GM19193 (cell line): ENCODE data around the gene MRE11.

Experiments used
- POLR2A ChIP-seq: IDR thresholded peaks from 4 replicates; pipeline ENCODE4 v1.6.1; 2011; ENCODE audit not compliant: insufficient read depth, insufficient read length; ENCODE audit errors: extremely low read depth

The MRE11 gene

DNA sequence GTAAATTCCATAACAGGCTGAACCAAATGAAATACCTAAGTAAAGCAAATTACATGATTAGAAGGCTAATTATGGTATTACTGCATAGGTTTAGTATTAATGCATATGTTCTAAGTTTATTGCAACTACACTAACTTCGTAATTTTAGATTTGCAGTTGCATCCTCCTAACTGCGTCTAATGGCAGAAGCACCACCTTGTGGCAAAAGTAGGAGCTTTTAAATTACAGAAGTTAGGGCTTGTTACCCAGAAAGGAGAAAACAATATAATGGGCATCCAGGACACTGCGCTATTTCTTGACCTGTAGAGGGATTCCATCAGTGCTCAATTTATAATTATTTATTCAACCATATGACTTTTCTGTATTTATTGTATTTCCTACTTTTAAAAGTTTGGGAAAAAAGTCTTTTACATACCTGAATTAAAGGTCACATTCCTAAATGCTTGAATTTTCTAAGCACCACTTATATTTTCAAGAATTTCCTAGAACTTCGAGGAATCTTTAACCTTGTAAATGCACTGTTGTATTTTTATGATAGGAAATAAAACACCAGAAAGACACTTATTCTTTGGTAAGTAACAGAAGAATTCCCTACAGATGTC is 76.2 kb downstream of the MRE11 start:
- no peak for TF ChIP-seq POLR2A

DNA sequence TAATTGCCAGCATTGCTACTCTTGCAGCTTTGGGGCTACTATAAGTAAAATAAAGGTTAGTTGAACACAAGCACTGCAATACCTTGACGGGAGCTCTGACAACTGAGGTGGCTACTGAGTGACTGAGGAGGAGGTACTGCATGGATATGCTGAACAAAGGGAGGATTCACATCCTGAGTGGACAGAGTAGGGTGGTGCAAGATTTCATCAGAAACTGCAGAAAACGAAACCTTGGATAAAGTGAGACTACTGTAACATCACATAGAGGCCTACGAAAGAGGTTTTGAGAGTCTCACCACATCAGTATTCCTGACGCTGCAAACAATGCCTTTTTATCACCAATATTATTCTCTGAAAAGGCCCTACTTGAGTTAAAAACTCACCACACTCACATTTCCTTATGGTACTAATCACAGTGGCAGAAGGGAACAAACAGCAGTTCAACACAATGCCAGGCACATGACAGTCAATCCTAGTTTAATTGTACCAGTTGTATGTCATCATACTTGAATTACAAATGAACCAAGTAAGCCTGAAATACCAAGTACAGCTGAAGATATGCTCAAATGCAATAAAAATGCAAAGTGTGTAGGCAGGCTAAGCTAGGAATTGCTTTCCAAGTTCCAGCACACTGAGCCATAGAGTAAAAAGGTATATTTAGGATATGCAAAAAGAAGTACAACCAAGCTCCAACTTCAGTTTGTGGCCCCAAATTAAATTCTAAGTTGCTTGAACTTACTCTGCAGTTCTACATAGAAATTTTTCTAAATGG is 88.4 kb downstream of the MRE11 start:
- no peak for TF ChIP-seq POLR2A

DNA sequence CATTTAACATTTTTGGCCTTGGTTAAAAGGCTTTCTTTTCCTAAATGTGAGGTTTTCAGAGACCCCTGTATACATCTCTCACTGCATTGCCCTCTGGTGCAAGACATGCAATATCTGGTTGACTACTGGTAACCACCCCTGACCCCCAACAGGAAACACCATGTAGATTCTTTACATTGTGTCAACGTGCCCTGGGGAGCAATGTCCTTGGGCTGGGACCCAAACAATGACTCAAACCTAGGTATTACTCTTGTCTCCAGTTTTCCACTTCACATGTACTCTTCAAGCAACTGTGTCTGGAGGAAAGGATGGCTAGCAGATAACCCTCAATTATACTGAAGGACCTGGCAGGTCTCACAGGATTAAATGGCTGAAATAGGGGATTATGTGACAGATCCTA is 91.3 kb downstream of the MRE11 start:
- TF ChIP-seq POLR2A: no peak

DNA sequence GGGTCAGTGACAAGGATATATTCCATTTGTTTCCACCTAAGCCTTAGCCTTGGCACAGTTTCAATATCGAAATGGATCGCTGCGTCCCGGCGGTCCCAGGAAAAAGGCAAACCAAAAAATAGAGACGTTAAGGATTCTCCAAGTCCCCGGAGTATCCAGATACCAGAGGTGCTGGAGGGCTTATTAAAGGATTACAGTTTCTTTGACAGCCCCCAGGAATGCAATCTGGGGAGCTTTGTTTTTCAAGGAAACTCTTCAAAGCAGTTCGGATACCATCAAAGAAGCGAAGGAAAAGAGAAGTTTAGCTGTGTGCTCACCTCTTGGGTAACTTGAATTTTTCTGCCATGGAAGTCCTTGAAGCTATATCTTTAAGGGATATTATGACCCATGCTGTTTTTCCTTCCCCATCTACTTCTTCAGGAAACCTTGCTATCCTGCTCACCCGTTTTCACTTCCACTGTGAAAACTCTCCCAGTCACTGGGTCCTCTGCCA is 91.8 kb downstream of the MRE11 start:
- TF ChIP-seq POLR2A: no peak

DNA sequence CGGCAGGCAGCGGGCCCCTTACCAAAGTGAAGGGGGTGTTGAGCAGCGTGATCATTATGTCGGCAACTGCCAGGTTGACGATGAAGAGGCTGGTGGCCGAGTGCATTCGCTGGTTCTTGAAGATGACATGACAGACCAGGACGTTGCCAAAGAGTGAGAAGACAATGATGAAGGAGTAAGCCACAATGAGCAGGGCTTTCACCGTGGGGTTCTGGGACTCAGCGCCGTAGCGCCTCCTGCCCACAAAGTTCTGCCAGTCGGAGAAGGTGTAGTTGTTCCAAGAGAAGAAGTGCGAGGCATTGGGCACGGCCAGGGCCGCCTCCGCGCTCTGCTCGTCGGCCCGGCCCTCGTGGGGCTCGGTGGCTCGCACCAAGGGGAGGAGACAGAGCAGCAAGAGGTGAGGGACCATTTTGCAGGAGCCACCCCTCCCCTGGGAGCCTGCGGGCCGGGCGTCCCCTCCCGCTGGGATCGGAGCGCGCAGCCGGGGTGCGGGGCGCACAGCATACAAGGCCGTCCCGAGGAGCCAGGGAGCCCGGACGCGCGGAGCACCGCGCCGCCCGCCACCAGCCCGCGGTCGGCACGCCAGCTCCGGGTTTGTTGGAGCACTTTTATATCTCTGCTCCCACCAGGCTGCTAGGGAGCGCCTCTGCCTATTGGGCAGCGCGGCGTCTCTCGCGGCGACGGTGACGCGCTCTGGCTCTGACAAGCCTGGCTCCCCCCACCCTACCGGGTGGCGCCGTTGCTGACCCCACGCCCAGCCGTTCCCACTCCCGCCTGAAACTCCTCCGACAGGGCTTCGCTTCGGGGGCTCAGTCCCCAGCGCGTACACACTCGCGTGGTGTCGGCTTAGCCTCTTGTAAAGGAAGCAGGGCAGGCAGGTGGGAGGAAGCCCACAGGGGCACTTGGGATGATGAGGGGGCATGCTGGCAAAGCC is 92.5 kb downstream of the MRE11 start, which contains the start of gene GPR83:
Gene GPR83, minus strand, starts transcription at position 581 of the 934 bp plus-strand sequence. Its CDS starts 172 bp downstream, at position 409.
- TF ChIP-seq POLR2A: no peak

DNA sequence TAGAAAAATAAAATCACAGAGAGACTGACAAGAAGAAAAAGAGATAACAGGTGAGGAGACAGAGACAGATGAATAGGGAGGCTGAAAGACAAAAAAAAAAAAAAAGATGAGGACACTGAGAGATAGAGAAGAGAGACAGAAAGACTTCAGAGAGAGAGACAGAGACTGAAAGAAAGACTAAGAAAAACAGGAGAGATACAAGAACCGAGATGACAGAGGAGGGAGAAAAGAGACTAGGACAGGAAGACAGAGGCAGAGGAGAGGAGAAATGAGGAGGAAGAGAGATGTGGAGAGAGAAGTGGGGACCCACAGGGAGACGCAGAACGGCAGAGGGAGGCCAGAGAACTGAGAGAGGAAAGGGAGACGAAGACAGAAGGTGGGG is 93.2 kb downstream of the MRE11 start:
- no peak for TF ChIP-seq POLR2A

DNA sequence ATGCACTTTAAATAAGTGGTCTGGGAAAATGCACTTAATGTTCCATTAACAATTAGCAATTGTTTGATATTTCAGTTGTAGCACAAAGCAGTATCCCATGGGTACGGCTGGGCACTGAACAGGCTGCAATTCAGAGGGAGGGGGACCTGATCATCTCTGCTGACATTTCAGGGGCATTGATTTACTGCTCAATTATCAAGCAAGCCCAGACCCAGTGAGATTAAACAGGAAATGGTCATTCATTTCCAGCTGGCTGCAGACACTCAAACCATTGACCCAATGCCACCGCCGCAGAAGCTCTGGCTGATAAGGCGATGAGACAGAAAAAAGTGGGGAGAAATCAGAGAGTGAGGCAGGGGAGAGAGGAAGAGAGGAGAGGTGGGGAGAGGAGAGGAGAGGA is 93.6 kb downstream of the MRE11 start:
- TF ChIP-seq POLR2A: no peak

DNA sequence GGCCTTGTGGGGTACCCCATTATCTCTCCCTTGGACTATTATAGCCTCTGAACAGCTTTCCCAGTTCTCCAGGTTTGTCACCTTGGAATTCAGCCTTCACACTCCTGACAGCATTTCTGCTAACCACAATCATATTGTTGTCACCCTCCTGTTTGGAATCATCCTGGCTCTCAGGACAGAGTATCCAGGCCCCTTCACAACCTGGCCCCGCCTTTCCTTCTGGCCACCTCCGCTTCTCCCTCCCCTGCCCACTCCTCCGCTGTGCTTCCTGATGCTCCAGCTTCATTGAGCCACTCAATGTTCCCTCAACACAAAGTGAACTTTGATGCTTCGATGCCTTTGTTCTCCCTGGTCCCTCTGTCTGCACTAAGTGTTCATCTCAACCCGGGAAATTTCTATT is 95.5 kb downstream of the MRE11 start:
- TF ChIP-seq POLR2A: no peak

DNA sequence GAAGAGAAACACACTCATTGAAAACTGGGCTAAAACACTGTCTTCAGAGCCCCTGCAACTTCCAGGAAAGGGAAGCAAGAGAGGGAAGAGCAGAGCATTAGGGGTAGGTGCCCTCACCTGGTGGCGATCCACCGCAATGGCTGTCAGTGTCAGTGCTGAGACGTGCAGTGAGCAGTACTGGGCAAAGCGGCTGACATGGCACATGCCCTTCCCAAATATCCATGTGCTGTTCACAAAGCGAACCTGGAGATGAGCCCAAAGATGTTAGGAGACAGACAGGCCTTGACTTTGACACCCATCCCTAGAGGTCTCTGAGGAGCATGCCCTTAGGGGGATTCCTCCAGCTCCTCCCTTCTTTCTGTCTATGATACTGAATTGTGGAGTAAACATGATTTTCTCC is 97.4 kb downstream of the MRE11 start:
- TF ChIP-seq POLR2A: no peak

DNA sequence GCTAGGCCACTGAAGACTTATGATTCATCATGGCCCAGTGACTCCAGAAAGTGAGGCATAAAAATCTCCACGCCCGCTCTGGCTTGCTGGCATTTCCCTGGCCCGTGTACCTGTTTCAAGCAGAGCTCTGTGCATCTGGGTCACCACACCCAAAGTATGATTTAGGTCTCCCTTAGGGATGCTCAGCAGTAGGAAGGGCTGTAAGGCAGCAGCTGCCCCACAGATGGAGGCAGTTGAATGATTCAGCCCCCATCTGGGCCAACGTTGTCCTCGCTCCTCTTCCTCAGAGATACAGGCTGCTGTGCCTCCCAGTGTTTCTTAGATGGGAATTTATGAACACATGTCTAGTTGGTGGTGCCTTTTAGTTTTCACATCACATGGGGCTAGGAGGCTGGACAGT is 114.0 kb downstream of the MRE11 start:
- TF ChIP-seq POLR2A: no peak

DNA sequence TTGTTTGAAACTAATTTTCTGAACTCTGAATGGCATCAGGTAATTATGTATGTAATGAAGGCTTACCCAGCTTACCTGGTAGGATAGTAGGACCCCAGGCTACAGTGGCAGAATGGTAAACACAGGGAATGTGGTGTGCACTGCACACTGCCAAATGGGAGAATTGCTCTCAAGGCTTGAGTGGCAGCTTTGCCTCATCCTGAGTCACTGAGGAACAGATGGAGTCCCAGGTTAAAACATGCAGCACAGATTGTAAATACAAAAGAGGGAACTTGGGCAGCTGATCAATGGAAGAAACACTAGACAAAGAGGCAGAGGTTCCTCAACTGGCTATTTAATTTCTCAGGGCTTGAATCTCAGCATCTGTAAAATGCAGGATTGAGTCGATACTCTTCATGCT is 116.8 kb downstream of the MRE11 start:
- no peak for TF ChIP-seq POLR2A
